ENCODE measurements around the gene AFP. TPM values are rescaled to one million over a fixed set of nuclear protein-coding genes. Genes with fewer than 3 reads are reported as not detected.
"Not testable (repeated sequence)": the region's sequence is repeated elsewhere in the genome, so short reads cannot be mapped to it uniquely, and the experiment has no call there.

Gene AFP
- total RNA-seq, result not detected

DNA sequence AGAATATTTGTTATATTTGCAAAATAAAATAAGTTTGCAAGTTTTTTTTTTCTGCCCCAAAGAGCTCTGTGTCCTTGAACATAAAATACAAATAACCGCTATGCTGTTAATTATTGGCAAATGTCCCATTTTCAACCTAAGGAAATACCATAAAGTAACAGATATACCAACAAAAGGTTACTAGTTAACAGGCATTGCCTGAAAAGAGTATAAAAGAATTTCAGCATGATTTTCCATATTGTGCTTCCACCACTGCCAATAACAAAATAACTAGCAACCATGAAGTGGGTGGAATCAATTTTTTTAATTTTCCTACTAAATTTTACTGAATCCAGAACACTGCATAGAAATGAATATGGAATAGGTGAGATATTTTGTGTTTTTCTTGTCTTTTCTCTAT is at the start of gene AFP:
Gene AFP (plus strand): TSS at position 238 of the 400 bp plus-strand sequence. CDS start 42 bp downstream, at position 280.
- no peak for DNase-seq (ENCODE audit: low spot score in 2 of 2)
- H3K9me3 ChIP-seq, result no peaks in the 10 kb centered on the region
- TF ChIP-seq, protein P1, sequence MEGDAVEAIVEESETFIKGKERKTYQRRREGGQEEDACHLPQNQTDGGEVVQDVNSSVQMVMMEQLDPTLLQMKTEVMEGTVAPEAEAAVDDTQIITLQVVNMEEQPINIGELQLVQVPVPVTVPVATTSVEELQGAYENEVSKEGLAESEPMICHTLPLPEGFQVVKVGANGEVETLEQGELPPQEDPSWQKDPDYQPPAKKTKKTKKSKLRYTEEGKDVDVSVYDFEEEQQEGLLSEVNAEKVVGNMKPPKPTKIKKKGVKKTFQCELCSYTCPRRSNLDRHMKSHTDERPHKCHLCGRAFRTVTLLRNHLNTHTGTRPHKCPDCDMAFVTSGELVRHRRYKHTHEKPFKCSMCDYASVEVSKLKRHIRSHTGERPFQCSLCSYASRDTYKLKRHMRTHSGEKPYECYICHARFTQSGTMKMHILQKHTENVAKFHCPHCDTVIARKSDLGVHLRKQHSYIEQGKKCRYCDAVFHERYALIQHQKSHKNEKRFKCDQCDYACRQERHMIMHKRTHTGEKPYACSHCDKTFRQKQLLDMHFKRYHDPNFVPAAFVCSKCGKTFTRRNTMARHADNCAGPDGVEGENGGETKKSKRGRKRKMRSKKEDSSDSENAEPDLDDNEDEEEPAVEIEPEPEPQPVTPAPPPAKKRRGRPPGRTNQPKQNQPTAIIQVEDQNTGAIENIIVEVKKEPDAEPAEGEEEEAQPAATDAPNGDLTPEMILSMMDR (IDR thresholded peaks at IDR 0.05), result no peak
- TF ChIP-seq EP300 (IDR thresholded peaks at IDR 0.05) (no peak), POLR2A (IDR thresholded peaks at IDR 0.05) (no peak)
- 79 to 81% methylated on average over 1 of the region's 1 CpG for WGBS, 2 donors
- H3K36me3 ChIP-seq, result no peaks in the 10 kb centered on the region
- no peak within 1 kb of the TSS for H3K27ac ChIP-seq
- no peaks in the 10 kb centered on the region for H3K4me1 ChIP-seq
- H3K4me3 ChIP-seq, result no peak within 1 kb of the TSS
- H3K27me3 ChIP-seq, result no peaks in the 10 kb centered on the region

DNA sequence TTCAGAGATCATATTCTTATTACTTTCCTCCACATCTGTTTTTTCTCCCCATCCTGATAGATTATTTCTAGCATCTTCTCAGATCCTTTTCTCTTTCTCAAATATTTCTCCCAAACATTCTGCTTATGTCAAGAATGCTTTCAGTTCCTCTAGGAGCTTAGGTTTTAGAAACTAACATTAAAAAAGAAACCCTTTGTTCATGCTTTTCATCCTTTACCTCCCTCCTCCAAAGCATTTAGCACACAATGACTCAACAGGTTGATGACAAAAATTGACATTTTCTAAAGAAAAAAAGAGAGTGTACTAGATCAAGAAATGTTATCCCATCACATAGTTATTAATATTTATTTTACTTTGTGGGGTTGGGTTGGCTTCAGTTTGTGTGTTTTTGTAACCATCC is 48.5 kb upstream of the AFP start:
- DNase-seq (ENCODE audit: low spot score in 2 of 2), result no peak
- no peaks in the 10 kb centered on the region for H3K36me3 ChIP-seq
- no peak overlapping the region for H3K27ac ChIP-seq
- TF ChIP-seq, protein P1 (IDR thresholded peaks at IDR 0.05), result no peak
- TF ChIP-seq EP300 (IDR thresholded peaks at IDR 0.05) (no peak), POLR2A (IDR thresholded peaks at IDR 0.05) (no peak)
- peaks cover 0 to 4% (median 0%) of the 10 kb centered on the region in 4 donors for H3K9me3 ChIP-seq
- no peaks in the 10 kb centered on the region for H3K27me3 ChIP-seq
- no peaks in the 10 kb centered on the region for H3K4me1 ChIP-seq
- no peak overlapping the region for H3K4me3 ChIP-seq

DNA sequence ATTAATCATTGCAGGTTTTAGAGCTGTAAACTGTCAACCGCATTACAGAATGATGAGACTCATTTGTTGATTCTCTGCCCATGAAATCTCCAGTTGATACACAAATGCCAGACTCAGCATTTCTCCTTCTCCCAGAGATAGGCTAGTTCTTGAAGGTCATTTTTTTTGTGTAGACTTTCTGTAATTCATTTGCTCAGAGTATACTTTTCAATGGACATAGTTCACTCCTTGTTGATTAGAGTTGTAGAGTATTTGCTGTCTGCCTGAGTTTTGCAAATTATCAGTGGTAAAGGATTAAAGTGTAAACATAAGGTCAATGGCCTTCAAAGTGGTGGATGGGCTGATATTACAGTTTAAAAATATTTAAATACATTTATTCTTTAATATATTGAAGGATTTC is 47.1 kb upstream of the AFP start:
- 71 to 85% methylated on average over 1 of the region's 1 CpG for WGBS, 2 donors
- H3K4me1 ChIP-seq, result no peaks in the 10 kb centered on the region
- peaks cover 0 to 4% (median 0%) of the 10 kb centered on the region in 4 donors for H3K9me3 ChIP-seq
- no peak overlapping the region for H3K4me3 ChIP-seq
- H3K27ac ChIP-seq, result no peak overlapping the region
- no peaks in the 10 kb centered on the region for H3K27me3 ChIP-seq
- no peak for DNase-seq (ENCODE audit: low spot score in 2 of 2)
- no peaks in the 10 kb centered on the region for H3K36me3 ChIP-seq
- no peak for TF ChIP-seq EP300 (IDR thresholded peaks at IDR 0.05)
- TF ChIP-seq, protein P1 (IDR thresholded peaks at IDR 0.05), result no peak
- TF ChIP-seq POLR2A (IDR thresholded peaks at IDR 0.05), result no peak

DNA sequence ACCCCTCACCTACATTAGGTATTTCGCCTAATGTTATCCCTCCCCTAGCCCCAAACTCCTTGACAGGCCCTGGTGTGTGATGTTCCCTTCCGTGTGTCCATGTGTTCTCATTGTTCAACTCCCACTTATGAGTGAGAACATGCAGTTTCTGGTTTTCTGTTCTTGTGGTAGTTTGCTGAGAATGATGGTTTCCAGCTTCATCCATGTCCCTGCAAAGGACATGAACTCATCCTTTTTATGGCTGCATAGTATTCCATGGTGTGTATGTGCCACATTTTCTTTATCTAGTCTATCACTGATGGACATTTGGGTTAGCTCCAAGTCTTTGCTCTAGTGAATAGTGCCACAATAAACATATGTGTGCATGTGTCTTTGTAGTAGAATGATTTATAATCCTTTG is 46.4 kb upstream of the AFP start:
- H3K4me3 ChIP-seq; DNase-seq (ENCODE audit: low spot score in 2 of 2); H3K36me3 ChIP-seq; H3K4me1 ChIP-seq; H3K9me3 ChIP-seq; H3K27ac ChIP-seq; H3K27me3 ChIP-seq: not testable (repeated sequence)
- WGBS, 2 donors, result 98 to 99% methylated on average over 2 of the region's 2 CpGs

DNA sequence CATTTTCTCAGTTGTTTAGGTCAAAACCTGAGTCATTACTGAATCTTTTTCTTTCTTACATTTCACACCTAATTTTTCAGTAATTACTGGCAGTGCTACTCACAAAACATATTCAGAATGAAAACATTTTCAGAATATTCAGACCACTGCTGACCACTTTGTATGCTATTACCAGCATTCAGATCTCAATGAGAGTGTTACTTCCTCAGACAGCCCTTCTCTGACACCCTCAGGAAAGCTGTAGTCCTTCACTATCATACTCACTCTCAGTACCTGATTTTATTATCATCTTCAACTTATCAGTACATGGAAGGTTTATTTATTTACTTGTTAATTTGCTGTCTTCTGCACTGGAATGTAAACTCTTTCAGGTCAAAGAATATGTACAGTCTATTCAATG is 44.2 kb upstream of the AFP start:
- no peak overlapping the region for H3K4me3 ChIP-seq
- H3K27me3 ChIP-seq, result no peaks in the 10 kb centered on the region
- no peaks in the 10 kb centered on the region for H3K9me3 ChIP-seq
- DNase-seq (ENCODE audit: low spot score in 2 of 2), result no peak
- no peak for TF ChIP-seq POLR2A (IDR thresholded peaks at IDR 0.05)
- TF ChIP-seq, protein P1 (IDR thresholded peaks at IDR 0.05), result no peak
- no peak for TF ChIP-seq EP300 (IDR thresholded peaks at IDR 0.05)
- H3K4me1 ChIP-seq, result no peaks in the 10 kb centered on the region
- H3K27ac ChIP-seq, result no peak overlapping the region
- no peaks in the 10 kb centered on the region for H3K36me3 ChIP-seq

DNA sequence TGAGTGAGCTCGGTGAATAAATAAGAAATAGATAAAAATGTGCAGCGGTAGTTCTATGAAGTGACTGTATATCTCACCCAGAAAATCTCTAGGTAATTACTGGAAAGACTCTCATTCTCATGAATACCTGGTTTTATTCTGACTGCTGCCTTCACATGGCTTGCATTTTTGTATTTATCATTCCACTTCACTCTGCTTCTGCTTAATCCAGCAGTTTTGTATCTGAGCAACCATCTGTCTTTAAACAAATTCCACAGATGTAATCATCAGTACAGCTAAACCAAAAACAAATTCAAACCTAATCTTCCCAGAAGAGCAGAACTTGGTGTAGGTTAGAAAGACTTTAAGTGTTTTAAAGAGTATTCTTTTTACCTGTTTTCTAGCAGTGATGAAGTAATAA is 43.1 kb upstream of the AFP start:
- Histone ChIP-seq H3K4me3 (no peak overlapping the region), H3K36me3 (no peaks in the 10 kb centered on the region), H3K27ac (no peak overlapping the region), H3K9me3 (no peaks in the 10 kb centered on the region), H3K27me3 (no peaks in the 10 kb centered on the region), H3K4me1 (no peaks in the 10 kb centered on the region)
- TF ChIP-seq, protein P1 (IDR thresholded peaks at IDR 0.05), result no peak
- TF ChIP-seq EP300 (IDR thresholded peaks at IDR 0.05) (no peak), POLR2A (IDR thresholded peaks at IDR 0.05) (no peak)
- 85 to 90% methylated on average over 2 of the region's 2 CpGs for WGBS, 2 donors
- no peak for DNase-seq (ENCODE audit: low spot score in 2 of 2)
